GM20431 (cell line): ENCODE data around the gene FAM24B.
"Not testable (repeated sequence)": the region's sequence is repeated elsewhere in the genome, so short reads cannot be mapped to it uniquely, and the experiment has no call there.

ENCODE experiments used
- in situ Hi-C: fragments of 300-500 bp; cut with MseI, MboI; formaldehyde crosslinking; loops from one replicate; pipeline ENCODE4 v1.15.0; 2020; ENCODE audit warnings: low sequenced_read_pairs; ENCODE audit not compliant: unreplicated experiment

Gene FAM24B, protein sequence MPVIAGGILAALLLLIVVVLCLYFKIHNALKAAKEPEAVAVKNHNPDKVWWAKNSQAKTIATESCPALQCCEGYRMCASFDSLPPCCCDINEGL

DNA sequence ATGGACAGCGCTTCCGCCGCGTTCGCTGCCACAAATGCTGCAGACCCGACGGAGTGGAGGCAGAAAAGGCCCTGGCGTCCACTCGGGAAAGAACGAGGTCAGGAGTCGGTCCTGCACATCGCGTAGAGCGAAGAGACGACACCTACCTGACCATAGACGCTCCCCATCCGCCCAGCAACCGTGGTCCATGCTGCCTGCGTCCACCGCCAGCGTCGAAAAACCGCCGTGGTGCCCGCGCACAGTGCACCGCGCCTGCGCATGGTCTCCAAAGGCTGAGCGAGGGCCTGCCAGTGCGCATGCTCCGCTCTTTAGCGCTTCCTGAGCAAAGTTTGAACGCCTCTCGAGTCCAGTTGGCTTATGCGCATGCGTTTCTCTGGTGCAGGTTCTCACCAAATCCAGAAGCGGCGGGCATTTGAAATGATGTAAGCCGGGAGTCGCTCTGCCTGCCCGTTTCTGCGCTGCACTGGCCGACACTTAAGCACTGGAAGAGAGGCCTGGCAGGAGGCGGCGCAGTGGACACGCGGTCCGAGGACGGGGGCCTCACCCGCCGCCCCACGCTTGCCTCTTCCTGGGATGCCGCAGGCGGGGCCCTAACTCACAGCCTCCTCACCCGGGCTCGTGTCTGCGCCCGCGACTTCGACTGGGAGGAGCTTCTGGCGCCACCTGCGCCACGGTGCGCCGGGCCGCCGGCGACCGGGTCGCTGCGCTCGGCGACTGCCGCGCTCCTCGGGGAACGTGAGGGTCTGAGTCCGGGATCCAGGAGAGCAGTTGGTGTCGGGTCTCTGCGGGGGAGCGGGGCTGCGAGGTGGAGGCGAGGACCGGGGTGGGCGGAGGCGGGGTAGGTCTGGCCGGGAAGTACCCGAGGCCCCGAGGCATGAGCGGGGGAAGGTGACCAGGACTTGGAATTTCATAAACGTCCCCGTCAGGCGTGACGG is at the start of gene FAM24B:
Gene FAM24B (minus strand): TSS at position 243 of the 935 bp plus-strand sequence. CDS start 29,066 bp downstream, outside the sequence.
- in situ Hi-C loops: no loop called here

DNA sequence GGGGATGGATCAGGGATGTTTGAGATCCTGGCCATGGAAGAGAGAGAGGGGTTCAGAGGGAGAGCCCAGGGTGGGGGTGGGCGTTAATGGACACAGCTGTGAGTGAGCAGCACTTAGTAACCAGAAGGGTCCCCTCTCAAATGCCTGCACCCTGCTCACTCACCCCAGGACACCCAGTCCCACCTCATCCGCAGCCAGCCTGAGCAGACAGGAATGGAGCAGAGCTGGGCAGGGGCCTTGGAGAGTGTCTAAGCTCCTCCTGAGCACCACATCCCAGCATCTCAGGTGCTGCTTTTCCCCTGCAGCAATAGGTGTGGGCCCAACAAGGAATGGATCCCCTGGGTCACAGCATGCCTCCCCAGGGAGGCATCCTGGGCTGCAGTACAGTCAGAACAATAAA is 36.3 kb upstream of the FAM24B start:
- in situ Hi-C loops: no loop called here

DNA sequence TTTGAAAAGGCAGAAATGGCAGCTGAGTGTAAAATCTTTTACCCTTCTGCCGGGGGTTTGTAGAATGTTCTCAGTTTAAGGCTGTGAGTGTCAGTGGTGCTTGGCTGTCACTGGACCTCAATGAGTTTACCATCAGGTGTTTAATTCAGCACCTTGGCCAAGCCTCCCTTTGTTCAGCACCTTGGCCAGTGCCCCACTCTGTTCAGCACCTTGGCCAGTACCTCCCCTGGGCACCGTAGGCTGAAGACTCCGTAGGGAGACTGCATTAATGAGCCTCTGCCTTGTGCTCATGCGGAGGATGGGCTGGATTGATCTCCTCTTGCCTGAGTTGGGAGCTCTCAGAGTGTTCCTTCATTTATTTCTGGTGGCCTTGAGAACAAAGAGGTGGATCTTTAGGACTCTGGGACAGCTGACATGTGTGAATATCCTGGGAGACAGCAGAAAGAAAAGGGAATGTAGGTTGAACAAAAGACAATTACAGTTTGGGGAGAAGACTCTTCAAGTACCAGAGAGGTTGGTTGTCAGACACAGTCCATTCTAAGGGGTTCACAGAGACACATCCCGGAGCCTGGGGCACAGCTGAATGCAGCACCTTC is 32.6 kb upstream of the FAM24B start:
- in situ Hi-C loops: no loop called here

DNA sequence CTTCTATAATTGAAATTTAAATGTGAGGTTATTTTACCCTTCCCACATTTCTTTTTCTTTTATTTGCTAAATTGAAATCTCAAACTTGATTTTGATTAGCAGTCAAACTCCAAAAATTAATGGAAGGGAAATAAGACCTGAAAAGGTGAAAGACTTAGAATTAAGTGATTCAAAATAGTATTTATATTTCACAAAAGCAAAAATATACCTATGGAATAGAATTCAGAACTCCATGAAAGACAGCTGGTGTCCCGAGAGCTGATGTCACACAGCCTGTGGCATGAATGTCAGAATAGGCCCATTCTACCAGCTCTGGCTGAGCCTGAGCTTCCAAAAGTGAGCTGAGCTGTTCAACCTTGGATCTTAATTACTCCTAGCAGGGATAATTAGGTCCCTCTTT is 30.9 kb upstream of the FAM24B start, which contains the start of gene FAM24A:
Gene FAM24A (plus strand): TSS at position 301 of the 400 bp plus-strand sequence. CDS start 1,025 bp downstream, outside the sequence.
- in situ Hi-C loops: no loop called here

DNA sequence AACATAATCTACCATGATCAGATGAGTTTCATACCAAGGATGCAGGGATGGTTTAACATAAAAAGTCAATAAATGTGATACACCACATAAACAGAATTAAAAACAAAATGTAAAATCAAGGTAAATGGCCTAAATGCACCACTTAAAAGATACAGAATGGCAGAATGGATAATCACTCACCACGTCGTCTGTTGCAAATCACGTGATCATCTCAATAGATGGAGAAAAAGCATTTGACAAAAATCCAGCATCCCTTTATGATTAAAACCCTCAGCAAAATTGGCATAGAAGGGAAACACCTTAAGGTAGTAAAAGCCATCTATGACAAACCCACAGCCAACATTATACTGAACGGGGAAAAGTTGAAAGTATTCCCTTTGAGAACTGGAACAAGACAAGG is 24.5 kb upstream of the FAM24B start:
- in situ Hi-C loops: not testable (repeated sequence)

DNA sequence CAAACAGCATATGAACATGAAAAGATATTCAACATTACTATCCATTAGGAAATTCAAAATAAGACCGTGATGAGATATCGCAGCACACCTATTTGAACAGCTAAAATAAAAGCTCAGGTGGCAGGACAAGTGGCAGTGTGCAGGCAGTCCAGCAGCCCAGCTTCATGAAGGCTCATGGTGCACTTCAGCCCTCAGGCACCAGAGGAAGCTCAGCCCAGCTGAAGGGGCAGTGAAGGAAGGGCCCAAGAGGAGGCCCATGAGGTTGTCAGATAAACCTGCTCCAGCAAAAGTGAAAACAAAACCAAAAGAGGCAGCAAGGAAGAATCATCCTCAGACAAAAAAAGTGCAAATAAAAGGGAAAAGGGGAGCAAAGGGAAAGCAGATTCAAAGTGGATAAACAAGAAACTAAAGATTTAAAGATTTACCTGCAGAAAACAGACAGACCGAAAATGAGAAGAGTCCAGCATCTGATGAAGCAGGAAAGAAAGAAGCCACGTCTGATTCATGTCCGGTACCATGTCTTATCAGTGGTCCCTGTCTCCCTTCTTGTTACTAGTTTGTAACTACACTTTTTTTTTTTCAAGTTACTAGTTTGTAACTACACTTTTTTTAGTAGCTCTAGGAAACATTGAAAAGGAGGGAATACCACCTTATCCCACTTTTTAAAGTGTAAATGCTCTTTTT is 15.0 kb upstream of the FAM24B start:
- in situ Hi-C loops: no loop called here

DNA sequence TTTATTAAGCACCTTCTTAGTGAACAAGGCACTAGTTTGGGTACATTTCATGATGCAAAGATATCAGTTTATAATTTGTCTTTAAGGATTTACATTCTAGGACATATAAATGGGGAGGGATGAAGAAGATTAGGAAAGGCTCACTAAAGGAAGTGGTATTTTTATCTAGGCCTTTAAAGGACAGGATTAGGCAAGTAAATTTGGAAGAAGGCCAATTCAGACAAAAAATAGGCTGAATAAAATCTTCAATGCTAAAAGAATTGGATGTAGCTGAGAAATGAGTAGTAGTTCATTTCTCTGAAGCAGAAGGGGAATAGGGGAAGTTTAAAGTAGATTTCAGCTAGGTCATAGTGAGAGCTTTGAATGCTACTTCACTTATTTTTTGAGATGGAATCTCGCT is 4.8 kb upstream of the FAM24B start:
- in situ Hi-C loops: no loop called here

DNA sequence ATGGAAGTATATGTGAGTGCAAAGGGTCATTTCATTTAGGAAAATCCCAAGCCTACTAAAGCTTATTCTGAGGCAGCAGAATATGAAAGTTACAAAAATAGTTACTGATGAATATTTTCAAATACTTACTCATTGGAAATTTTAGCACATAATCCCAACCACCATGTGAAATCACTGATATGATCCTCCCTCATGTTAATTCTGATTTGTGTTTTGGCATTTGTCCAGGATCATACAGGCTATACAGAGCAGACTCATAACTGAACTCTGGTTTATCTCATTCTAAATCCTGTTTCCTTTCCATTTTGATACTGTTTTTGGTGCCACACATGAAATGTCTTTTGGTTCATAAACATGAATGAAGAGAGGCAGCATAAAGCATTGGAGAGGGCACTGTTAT is 3.4 kb upstream of the FAM24B start:
- in situ Hi-C loops: no loop called here

DNA sequence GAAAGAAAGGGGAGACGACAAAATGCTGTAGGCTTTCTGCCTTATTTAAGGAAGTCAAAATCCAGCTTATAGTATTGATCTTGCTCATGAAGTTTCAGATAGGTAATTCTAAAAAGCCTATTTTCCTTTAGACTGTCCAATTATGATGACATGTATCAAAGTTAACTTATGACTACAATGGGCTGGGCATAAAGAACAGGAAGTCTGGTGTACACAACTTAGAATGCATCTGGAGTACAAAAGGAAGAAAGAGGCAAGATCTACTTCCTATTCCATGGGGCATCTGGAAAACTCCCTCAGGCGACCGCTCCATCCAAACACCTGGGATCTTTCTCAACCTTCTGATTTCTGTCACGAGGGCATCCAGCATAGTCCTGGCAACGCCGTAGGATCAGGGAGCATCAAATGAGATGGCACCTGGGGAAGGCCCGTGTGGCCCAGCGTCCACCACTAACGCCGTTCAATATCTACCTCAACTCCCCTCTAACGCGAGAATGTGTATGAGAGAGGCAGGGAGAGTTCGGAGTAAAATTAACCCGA is 512 bp downstream of the FAM24B start:
- in situ Hi-C loops: no loop called here

DNA sequence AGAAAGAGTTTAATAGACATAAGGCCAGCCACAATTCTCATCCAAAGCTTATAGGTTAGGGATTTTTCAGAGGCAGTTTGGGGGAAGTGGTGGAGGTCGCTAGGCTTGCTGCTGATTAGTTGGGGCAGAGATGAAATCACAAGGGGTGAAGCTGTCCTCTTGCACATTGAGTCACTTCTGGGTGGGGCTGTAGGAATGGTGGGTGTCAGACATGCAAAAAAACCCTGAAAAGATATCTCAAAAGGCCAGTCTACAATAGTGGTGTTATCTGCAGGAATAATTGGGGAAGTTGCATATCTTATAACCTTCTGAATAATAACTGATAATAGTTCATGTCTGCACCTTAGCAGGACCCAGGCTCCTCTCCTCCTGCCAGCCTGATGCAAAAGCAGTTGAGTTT is 2.1 kb downstream of the FAM24B start:
- in situ Hi-C loops: no loop called here

DNA sequence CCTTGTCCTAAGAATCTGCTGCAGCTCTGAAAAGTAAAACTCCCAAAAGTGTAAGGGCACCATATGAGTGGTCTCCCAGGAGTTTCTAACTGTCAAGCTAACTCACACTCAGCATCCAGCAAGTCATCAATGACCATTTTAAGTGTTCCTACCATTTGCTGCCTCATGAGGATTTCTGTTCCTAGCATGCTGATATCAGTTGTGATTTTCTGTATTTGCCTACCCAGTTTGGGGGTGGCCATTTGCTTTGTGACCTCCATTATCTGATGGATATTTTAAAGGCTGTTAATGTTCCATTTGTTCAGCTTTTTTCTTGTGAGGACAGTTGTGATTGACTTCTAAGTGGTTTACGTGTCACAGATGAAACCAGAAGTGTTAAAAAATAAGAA is 2.9 kb downstream of the FAM24B start:
- in situ Hi-C loops: no loop called here

DNA sequence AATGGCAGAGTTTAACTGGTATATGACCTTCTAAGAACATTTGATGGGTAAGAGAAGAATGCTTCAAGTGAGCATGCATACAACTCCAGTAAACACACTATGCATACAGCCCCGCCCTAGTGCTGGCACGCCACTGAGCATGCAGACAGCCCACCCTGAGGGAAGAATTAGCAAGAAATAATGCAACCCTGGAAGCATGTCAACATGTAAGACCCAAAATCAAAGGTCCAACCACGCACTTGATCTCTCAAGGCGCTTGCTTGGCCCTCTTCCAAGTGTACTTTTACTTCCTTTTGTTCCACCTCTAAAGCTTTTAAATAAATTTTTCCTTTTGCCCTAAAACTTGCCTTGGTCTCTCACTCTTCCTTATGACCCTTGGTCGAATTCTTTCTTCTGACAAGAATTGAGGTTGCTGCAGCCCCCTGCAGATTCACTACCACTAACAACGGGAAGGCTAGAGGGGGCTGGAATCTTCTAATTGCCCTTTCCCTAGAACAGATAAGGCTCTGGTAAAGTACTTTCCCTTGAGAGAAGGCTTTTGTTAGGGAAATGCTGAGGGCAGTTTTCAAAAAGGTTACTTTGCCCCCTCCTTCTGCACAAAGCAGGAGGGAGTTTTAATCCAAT is 3.4 kb downstream of the FAM24B start:
- in situ Hi-C loops: no loop called here

DNA sequence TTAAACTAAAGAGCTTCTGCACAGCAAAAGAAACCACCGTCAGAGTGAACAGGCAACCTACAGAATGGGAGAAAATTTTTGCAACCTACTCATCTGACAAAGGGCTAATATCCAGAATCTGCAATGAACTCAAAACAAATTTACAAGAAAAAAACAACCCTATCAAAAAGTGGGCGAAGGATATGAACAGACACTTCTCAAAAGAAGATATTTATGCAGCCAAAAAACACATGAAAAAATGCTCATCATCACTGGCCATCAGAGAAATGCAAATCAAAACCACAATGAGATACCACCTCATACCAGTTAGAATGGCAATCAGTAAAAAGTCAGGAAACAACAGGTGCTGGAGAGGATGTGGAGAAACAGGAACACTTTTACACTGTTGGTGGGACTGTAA is 7.4 kb downstream of the FAM24B start:
- in situ Hi-C loops: not testable (repeated sequence)

DNA sequence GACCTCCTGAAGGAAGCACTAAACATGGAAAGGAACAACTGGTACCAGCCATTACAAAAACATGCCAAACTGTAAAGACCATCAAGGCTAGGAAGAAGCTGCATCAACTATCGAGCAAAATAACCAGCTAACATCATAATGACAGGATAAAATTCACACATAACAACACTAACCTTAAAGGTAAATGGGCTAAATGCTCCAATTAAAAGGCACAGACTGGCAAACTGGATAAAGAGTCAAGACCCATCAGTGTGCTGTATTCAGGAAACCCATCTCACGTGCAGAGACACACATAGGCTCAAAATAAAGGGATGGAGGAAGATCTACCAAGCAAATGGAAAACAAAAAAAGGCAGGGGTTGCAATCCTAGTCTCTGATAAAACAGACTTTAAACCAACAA is 10.6 kb downstream of the FAM24B start:
- in situ Hi-C loops: not testable (repeated sequence)

DNA sequence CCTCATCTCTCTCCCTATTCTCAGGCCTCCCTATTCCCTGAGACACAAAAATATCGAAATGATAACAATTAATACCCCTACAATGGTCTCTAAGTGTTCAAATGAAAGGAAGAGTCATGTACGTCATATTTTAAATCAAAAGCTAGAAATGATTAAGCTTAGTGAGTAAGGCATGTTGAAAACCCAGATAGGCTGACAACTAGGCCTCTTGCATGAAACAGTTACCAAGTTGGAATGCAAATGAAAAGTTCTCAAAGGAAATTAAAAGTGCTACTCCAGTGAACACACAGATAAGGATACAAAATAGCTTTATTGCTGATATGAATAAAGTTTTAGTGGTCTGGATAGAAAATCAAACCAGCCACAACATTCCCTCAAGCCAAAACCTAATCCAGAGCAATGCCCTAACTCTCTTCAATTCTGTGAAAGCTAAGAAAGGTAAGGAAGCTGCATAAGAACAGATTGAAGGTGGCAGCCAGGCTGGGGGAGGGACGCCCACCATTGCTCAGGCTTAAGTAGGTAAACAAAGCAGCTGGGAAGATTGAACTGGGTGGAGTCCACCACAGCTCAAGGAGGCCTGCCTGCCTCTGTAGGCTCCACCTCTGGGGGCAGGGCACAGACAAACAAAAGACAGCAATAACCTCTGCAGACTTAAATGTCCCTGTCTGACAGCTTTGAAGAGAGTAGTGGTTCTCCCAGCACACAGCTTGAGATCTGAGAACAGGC is 12.5 kb downstream of the FAM24B start:
- in situ Hi-C loops: not testable (repeated sequence)

DNA sequence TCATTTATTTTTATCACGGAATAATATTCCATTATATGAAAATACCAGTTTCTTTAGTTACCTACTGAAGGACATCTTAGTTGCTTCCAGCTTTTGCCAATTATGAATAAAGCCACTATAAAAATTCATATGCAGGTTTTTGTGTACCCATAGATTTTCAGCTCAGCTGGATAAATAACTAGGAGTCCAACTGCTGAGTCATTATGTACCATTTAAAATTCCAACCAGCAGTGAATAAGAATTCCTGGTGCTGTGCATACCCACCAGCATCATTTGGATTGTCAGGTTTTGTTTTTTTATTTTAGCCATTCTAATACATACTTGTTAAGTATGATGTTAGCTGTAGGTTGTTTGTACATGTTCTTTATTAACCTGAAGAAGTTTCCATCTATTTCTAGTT is 14.5 kb downstream of the FAM24B start:
- in situ Hi-C loops: no loop called here

DNA sequence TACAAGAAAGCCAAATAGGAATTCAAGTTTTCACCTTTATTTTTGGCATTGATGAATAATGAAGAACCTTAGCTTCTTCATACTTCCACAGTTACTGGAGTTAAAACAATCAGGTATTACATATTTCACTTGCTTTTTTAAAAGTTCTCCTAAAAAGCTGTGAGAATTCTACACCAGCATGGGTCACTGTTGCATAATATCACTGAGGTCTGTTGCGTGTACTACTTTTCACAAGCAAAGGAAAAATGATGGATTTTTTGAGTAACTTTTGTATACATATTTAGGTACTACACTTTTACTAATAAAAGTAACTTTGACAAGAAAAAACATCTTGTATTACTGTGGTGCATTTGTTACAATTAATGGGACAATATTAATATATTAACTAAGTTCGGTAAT is 15.2 kb downstream of the FAM24B start:
- in situ Hi-C loops: no loop called here

DNA sequence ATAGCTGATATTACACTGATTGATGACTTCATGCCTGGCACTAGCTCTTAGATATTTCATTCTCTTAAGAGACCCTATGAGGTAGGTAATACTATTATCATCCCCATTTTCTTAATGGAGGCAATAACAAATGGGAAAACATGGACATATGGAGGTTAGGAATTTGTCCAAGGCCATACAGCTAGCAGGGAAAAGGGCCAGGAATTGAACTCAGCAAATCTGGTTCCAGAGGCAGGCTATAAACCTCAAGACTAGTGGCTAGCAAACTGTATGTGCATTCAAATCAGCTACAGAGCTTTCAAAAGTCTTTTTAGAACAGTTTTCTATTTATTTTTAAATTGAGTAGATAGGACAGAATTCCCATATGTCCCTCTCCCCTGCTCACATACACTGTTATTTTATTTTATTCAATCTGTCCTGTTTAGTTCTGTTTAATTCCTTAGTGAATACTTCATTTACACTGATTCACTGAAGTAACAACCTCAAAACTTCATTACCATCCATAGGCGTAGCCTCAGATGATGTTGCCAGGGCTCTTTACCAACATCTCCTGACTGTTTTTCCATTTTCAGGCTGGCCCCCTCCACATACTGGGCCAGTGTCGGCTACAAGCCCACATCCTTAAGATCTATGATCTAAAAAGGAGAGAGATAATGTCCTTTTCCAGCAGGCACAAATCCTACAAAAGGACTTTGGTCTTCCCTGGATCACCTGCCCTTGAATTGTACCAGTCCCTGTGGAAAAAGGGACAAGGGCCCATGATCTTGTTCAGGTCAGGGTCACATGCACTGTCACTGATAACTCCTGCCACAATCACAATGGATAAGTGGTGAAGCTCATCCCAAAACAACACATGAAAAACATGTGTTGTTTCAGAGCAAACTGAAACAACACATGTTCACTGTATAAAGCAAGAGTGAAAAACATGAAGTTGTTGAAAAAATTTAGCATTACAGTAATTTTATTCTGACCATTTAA is 15.9 kb downstream of the FAM24B start:
- in situ Hi-C loops: no loop called here
